ENCODE data around the gene FYTTD1.
A peak's percentile ranks its signal among the peaks of the same experiment; 100 is the strongest.

Gene FYTTD1

GRCh38 chr3:197737749-197738462 is 11.8 kb upstream of the FYTTD1 start:
- DNase-seq: no peak

- DNase-seq: no peak
Observed at GRCh38 chr3:197742787-197743186, 6.9 kb upstream of the FYTTD1 start.

GRCh38 chr3:197746209-197746608 is 3.5 kb upstream of the FYTTD1 start:
- no peak for DNase-seq

- DNase-seq: no peak
Observed at GRCh38 chr3:197746801-197747237, 2.9 kb upstream of the FYTTD1 start.

- no peak for DNase-seq
Observed at GRCh38 chr3:197748597-197749314, 927 bp upstream of the FYTTD1 start.

- DNase-seq: peak; percentile 56
Observed at GRCh38 chr3:197749315-197749600, 425 bp upstream of the FYTTD1 start.

GRCh38 chr3:197750396-197750831 is 731 bp downstream of the FYTTD1 start:
- peak; percentile 75 for DNase-seq

- DNase-seq: peak; percentile 46
Observed at GRCh38 chr3:197750858-197751737, 1.4 kb downstream of the FYTTD1 start.

- peak; percentile 14 for DNase-seq
Observed at GRCh38 chr3:197752107-197752506, 2.4 kb downstream of the FYTTD1 start.

- DNase-seq: no peak
Observed at GRCh38 chr3:197753263-197753662, 3.6 kb downstream of the FYTTD1 start.

- no peak for DNase-seq
Observed at GRCh38 chr3:197756704-197757103, 7.0 kb downstream of the FYTTD1 start.

GRCh38 chr3:197758512-197758911 is 8.8 kb downstream of the FYTTD1 start:
- no peak for DNase-seq

GRCh38 chr3:197761784-197762183 is 12.1 kb downstream of the FYTTD1 start:
- no peak for DNase-seq

GRCh38 chr3:197775317-197775716 is 25.6 kb downstream of the FYTTD1 start:
- DNase-seq: no peak

GRCh38 chr3:197782230-197782629 is 32.5 kb downstream of the FYTTD1 start:
- DNase-seq: no peak

GRCh38 chr3:197784019-197784585 is 34.4 kb downstream of the FYTTD1 start:
- DNase-seq: no peak

- DNase-seq: no peak
Observed at GRCh38 chr3:197787412-197787811, 37.7 kb downstream of the FYTTD1 start.

GRCh38 chr3:197789309-197789708 is 39.6 kb downstream of the FYTTD1 start:
- no peak for DNase-seq

- DNase-seq: no peak
Observed at GRCh38 chr3:197790033-197790432, 40.4 kb downstream of the FYTTD1 start.

- DNase-seq: peak; percentile 90
Observed at GRCh38 chr3:197791113-197791891, 41.6 kb downstream of the FYTTD1 start, which contains the start of gene LRCH3. Gene LRCH3, plus strand, starts transcription at chr3:197791254. Its CDS starts 25 bp downstream, at chr3:197791279.

- DNase-seq: peak; percentile 47
Observed at GRCh38 chr3:197791892-197792647, 42.4 kb downstream of the FYTTD1 start.

Measured in activated CD4-positive, alpha-beta T cell treated with anti-CD3 and anti-CD28 coated beads, Interleukin-10, Interleukin-2, amounts not matched to agents 100 ng/mL and 50 ng/mL, durations not matched to agents 16 hours and 8 hours (primary cell).